NB4 (cell line): ENCODE data around the gene POLR2L.

ENCODE experiments used
- CTCF ChIP-seq: IDR thresholded peaks from one replicate; pipeline ENCODE4 v1.5.1; 2012; ENCODE audit warnings: low read depth, low read length
- MAX ChIP-seq: IDR thresholded peaks from 2 replicates; pipeline ENCODE4 v1.6.1; 2011; ENCODE audit warnings: low read depth, low read length
- MYC ChIP-seq: IDR thresholded peaks from 2 replicates; pipeline ENCODE4 v1.6.1; 2011; ENCODE audit warnings: low read depth, low read length
- POLR2A ChIP-seq: IDR thresholded peaks from 2 replicates; pipeline ENCODE4 v1.6.1; 2011; ENCODE audit warnings: mild to moderate bottlenecking; ENCODE audit not compliant: insufficient read length; ENCODE audit errors: extremely low read depth

- TF ChIP-seq CTCF (no peak), POLR2A (no peak), MAX (no peak), MYC (no peak)
Observed at GRCh38 chr11:864898-865297, 22.6 kb upstream of the POLR2L start.
